H1 (cell line): ENCODE results near the gene ANK2. TPM values are rescaled to one million over a fixed set of nuclear protein-coding genes. Genes with fewer than 3 reads are reported as not detected.

ENCODE experiments used
- CBX5 ChIP-seq: fragments of 300-800, 300-1000 bp; sonication (generic); IDR thresholded peaks from 2 replicates; pipeline ENCODE4 v1.7.1; 2016; ENCODE audit warnings: antibody characterized with exemption, low read length, low read depth
- EGR1 ChIP-seq: IDR thresholded peaks from 2 replicates; pipeline ENCODE4 v1.6.1; 2011; ENCODE audit warnings: low read depth, low read length, borderline replicate concordance
- POLR2AphosphoS5 ChIP-seq: IDR thresholded peaks from 2 replicates; pipeline ENCODE4 v1.6.1; 2011; ENCODE audit warnings: low read depth, low read length
- SIN3A ChIP-seq, 2 experiments: IDR thresholded peaks in 1 of 2; conservative IDR thresholded peaks in 1 of 2; 2 replicates each; pipeline ENCODE4 v1.6.1; 2011 to 2012; ENCODE audit warnings: low read length in 2 of 2, improper control_type of control experiment in 1 of 2, low read depth in 1 of 2, mild to moderate bottlenecking in 1 of 2
- SP1 ChIP-seq: IDR thresholded peaks from 2 replicates; pipeline ENCODE4 v1.6.1; 2011; ENCODE audit warnings: low read depth, low read length
- polyA plus RNA-seq, 7 experiments: library from polyadenylated mRNA; depleted of rRNA in 3 of 7; stranded (reverse) in 5 of 7; unstranded in 2 of 7; fragments of >200 nt in 5 of 7; fragments of 200-250 nt in 2 of 7; gene quantifications; 1 replicate in 5 of 7; 2 replicates in 1 of 7; 4 replicates in 1 of 7; pipeline versions ENCODE4 v1.2.1 to v1.2.3, GENCODE V29; 2011 to 2013; ENCODE audit warnings: missing spikeins in 2 of 7, mixed read lengths in 2 of 7
- total RNA-seq: library from RNA; stranded (reverse); fragmentation: NEBNext Ultra II Directional; extraction: Animal tissue kit (Norgen Biotek cat#: 25700); gene quantifications from 2 replicates; pipeline ENCODE4 v1.2.1, GENCODE V29; 2021

ANK2 gene
- total and polyA plus RNA-seq, 2 of the 8 experiments (the other 6 are each of a cell fraction or from before 2014, with no cell fraction given), result 14.2 to 35.1 TPM

DNA sequence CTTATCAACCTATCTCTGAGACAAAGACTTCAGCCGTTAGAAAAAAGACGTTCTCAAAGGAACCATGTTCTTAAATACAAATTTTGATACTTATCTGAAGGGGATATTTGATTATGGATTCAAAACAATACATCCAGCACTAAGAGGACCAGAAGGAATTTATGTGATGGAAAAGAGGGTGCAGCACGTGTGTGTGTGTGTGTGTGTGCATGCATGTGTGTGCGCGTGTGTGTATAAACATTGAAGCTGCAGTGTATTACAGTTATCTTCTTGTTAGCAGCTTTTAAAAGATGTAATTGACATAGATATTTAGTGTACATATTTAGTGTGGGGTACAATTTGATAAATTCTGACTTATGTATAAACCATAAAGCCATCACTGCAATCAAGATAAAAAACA, 44.9 kb downstream of the ANK2 start (continued):
- TF ChIP-seq CBX5 (no peak), EGR1 (no peak), SP1 (no peak), POLR2AphosphoS5 (no peak), SIN3A (conservative IDR thresholded peaks at IDR 0.05 in 1 of 2, IDR thresholded peaks at IDR 0.05 in 1 of 2; ENCODE audit: low read depth in 1 of 2, low read length in 2 of 2) (no peak)
